Measurements from ENCODE around the gene KIF13A. TPM values are rescaled to one million over a fixed set of nuclear protein-coding genes. Genes with fewer than 3 reads are reported as not detected.

Gene KIF13A
- total RNA-seq, 2 experiments from 2014 or later = not detected

GRCh38 chr6:17879184-17879583 lies 108.3 kb downstream of the KIF13A start:
- CTCF ChIA-PET = no interaction called here
- DNase-seq = no peak
- no peaks in the 10 kb centered on the region for H3K36me3 Mint-ChIP-seq (ENCODE audit: low read depth)

GRCh38 chr6:17878734-17879133 lies 108.7 kb downstream of the KIF13A start:
- intact Hi-C loops (cut with micrococcal nuclease) = no loop called here
- H3K27ac Mint-ChIP-seq = no peak overlapping the region
- H3K9me3 Mint-ChIP-seq = no peaks in the 10 kb centered on the region
- H3K4me1 Mint-ChIP-seq (ENCODE audit: low read depth) = no peaks in the 10 kb centered on the region
- no peak for DNase-seq
- CTCF ChIA-PET = no interaction called here
- H3K4me3 Mint-ChIP-seq = no peak overlapping the region
- H3K36me3 Mint-ChIP-seq (ENCODE audit: low read depth) = no peaks in the 10 kb centered on the region
- H3K27me3 Mint-ChIP-seq (ENCODE audit: low read depth) = peaks cover 39% of the 10 kb centered on the region

More at GRCh38 chr6:17879184-17879583, 108.3 kb downstream of the KIF13A start:
- H3K9me3 Mint-ChIP-seq = no peaks in the 10 kb centered on the region
- peaks cover 39% of the 10 kb centered on the region for H3K27me3 Mint-ChIP-seq (ENCODE audit: low read depth)
- no peak overlapping the region for H3K4me3 Mint-ChIP-seq
- intact Hi-C loops (cut with micrococcal nuclease) = no loop called here
- no peak overlapping the region for H3K27ac Mint-ChIP-seq
- H3K4me1 Mint-ChIP-seq (ENCODE audit: low read depth) = peaks cover 4% of the 10 kb centered on the region

GRCh38 chr6:17877895-17878440 lies 109.5 kb downstream of the KIF13A start:
- Mint-ChIP-seq H3K27ac (no peak overlapping the region), H3K36me3 (ENCODE audit: low read depth) (no peaks in the 10 kb centered on the region), H3K27me3 (ENCODE audit: low read depth) (peaks cover 35% of the 10 kb centered on the region), H3K4me1 (ENCODE audit: low read depth) (no peaks in the 10 kb centered on the region), H3K4me3 (no peak overlapping the region), H3K9me3 (no peaks in the 10 kb centered on the region)
- DNase-seq = no peak
- intact Hi-C loops (cut with micrococcal nuclease) = no loop called here
- CTCF ChIA-PET = no interaction called here

GRCh38 chr6:17877196-17877894 lies 110.1 kb downstream of the KIF13A start:
- no peaks in the 10 kb centered on the region for H3K9me3 Mint-ChIP-seq
- H3K4me1 Mint-ChIP-seq (ENCODE audit: low read depth) = no peaks in the 10 kb centered on the region
- H3K27ac Mint-ChIP-seq = no peak overlapping the region
- H3K27me3 Mint-ChIP-seq (ENCODE audit: low read depth) = peaks cover 35% of the 10 kb centered on the region
- DNase-seq = no peak
- H3K36me3 Mint-ChIP-seq (ENCODE audit: low read depth) = no peaks in the 10 kb centered on the region
- CTCF ChIA-PET = no interaction called here
- intact Hi-C loops (cut with micrococcal nuclease) = no loop called here
- no peak overlapping the region for H3K4me3 Mint-ChIP-seq

GRCh38 chr6:17874753-17875152 lies 112.7 kb downstream of the KIF13A start:
- H3K4me3 Mint-ChIP-seq = no peak overlapping the region
- intact Hi-C loops (cut with micrococcal nuclease) = no loop called here
- no peaks in the 10 kb centered on the region for H3K4me1 Mint-ChIP-seq (ENCODE audit: low read depth)
- no peaks in the 10 kb centered on the region for H3K36me3 Mint-ChIP-seq (ENCODE audit: low read depth)
- CTCF ChIA-PET = interaction anchor here (0.6 kb wide), 1 partner anchor 77 kb away, joined by 5 read pairs; no protein-coding TSS in a partner anchor
- no peak for DNase-seq
- H3K9me3 Mint-ChIP-seq = no peaks in the 10 kb centered on the region
- H3K27me3 Mint-ChIP-seq (ENCODE audit: low read depth) = peaks cover 39% of the 10 kb centered on the region
- H3K27ac Mint-ChIP-seq = no peak overlapping the region

GRCh38 chr6:17872908-17873307 lies 114.5 kb downstream of the KIF13A start:
- CTCF ChIA-PET = interaction anchor here (0.6 kb wide), 1 partner anchor 421 kb away, joined by 5 read pairs; no protein-coding TSS in a partner anchor

GRCh38 chr6:17871836-17872235 lies 115.6 kb downstream of the KIF13A start:
- intact Hi-C loops (cut with micrococcal nuclease) = no loop called here
- H3K27me3 Mint-ChIP-seq (ENCODE audit: low read depth) = peaks cover 44% of the 10 kb centered on the region

More at GRCh38 chr6:17872908-17873307, 114.5 kb downstream of the KIF13A start:
- Mint-ChIP-seq H3K4me1 (ENCODE audit: low read depth) (no peaks in the 10 kb centered on the region), H3K27ac (no peak overlapping the region), H3K27me3 (ENCODE audit: low read depth) (peaks cover 41% of the 10 kb centered on the region), H3K36me3 (ENCODE audit: low read depth) (no peaks in the 10 kb centered on the region), H3K4me3 (no peak overlapping the region), H3K9me3 (no peaks in the 10 kb centered on the region)
- intact Hi-C loops (cut with micrococcal nuclease) = no loop called here
- no peak for DNase-seq

GRCh38 chr6:17871189-17871519 lies 116.3 kb downstream of the KIF13A start:
- CTCF ChIA-PET = interaction anchor here (0.7 kb wide), 1 partner anchor 288 kb away, joined by 3 read pairs; no protein-coding TSS in a partner anchor
- H3K9me3 Mint-ChIP-seq = no peaks in the 10 kb centered on the region

More at GRCh38 chr6:17871836-17872235, 115.6 kb downstream of the KIF13A start:
- Mint-ChIP-seq H3K27ac (no peak overlapping the region), H3K4me1 (ENCODE audit: low read depth) (no peaks in the 10 kb centered on the region), H3K9me3 (no peaks in the 10 kb centered on the region), H3K36me3 (ENCODE audit: low read depth) (no peaks in the 10 kb centered on the region), H3K4me3 (no peak overlapping the region)
- CTCF ChIA-PET = interaction anchor here (0.6 kb wide), 1 partner anchor 414 kb away, joined by 3 read pairs; no protein-coding TSS in a partner anchor
- DNase-seq = no peak

GRCh38 chr6:17870300-17871188 lies 116.9 kb downstream of the KIF13A start:
- CTCF ChIA-PET = interaction anchor here (0.6 to 0.7 kb wide), 2 partner anchors 100 to 288 kb away, joined by 3 to 6 read pairs; no protein-coding TSS in a partner anchor
- no peaks in the 10 kb centered on the region for H3K9me3 Mint-ChIP-seq
- no peaks in the 10 kb centered on the region for H3K36me3 Mint-ChIP-seq (ENCODE audit: low read depth)
- H3K27me3 Mint-ChIP-seq (ENCODE audit: low read depth) = peaks cover 35% of the 10 kb centered on the region
- H3K4me1 Mint-ChIP-seq (ENCODE audit: low read depth) = no peaks in the 10 kb centered on the region
- no peak for DNase-seq
- no peak overlapping the region for H3K27ac Mint-ChIP-seq
- intact Hi-C loops (cut with micrococcal nuclease) = no loop called here
- no peak overlapping the region for H3K4me3 Mint-ChIP-seq

More at GRCh38 chr6:17871189-17871519, 116.3 kb downstream of the KIF13A start:
- Mint-ChIP-seq H3K36me3 (ENCODE audit: low read depth) (no peaks in the 10 kb centered on the region), H3K27me3 (ENCODE audit: low read depth) (peaks cover 40% of the 10 kb centered on the region), H3K4me3 (no peak overlapping the region), H3K4me1 (ENCODE audit: low read depth) (no peaks in the 10 kb centered on the region), H3K27ac (no peak overlapping the region)
- intact Hi-C loops (cut with micrococcal nuclease) = no loop called here
- DNase-seq = no peak

GRCh38 chr6:17869753-17870050 lies 117.7 kb downstream of the KIF13A start:
- peaks cover 34% of the 10 kb centered on the region for H3K27me3 Mint-ChIP-seq (ENCODE audit: low read depth)
- no peaks in the 10 kb centered on the region for H3K9me3 Mint-ChIP-seq
- no peak for DNase-seq
- H3K4me1 Mint-ChIP-seq (ENCODE audit: low read depth) = no peaks in the 10 kb centered on the region
- intact Hi-C loops (cut with micrococcal nuclease) = no loop called here
- CTCF ChIA-PET = no interaction called here
- H3K27ac Mint-ChIP-seq = no peak overlapping the region
- H3K36me3 Mint-ChIP-seq (ENCODE audit: low read depth) = no peaks in the 10 kb centered on the region
- no peak overlapping the region for H3K4me3 Mint-ChIP-seq

GRCh38 chr6:17869010-17869752 lies 118.3 kb downstream of the KIF13A start:
- no peak for DNase-seq
- Mint-ChIP-seq H3K36me3 (ENCODE audit: low read depth) (no peaks in the 10 kb centered on the region), H3K27ac (no peak overlapping the region), H3K27me3 (ENCODE audit: low read depth) (peaks cover 36% of the 10 kb centered on the region), H3K9me3 (no peaks in the 10 kb centered on the region), H3K4me3 (no peak overlapping the region), H3K4me1 (ENCODE audit: low read depth) (no peaks in the 10 kb centered on the region)
- CTCF ChIA-PET = no interaction called here
- intact Hi-C loops (cut with micrococcal nuclease) = no loop called here

- peaks cover 41% of the 10 kb centered on the region for H3K27me3 Mint-ChIP-seq (ENCODE audit: low read depth)
Measured at GRCh38 chr6:17867880-17868279, 119.6 kb downstream of the KIF13A start.

More at GRCh38 chr6:17867880-17868279, 119.6 kb downstream of the KIF13A start:
- no peak for DNase-seq
- CTCF ChIA-PET = no interaction called here
- Mint-ChIP-seq H3K9me3 (no peaks in the 10 kb centered on the region), H3K4me3 (no peak overlapping the region), H3K4me1 (ENCODE audit: low read depth) (no peaks in the 10 kb centered on the region), H3K36me3 (ENCODE audit: low read depth) (no peaks in the 10 kb centered on the region), H3K27ac (no peak overlapping the region)
- intact Hi-C loops (cut with micrococcal nuclease) = no loop called here
